IPS-18a (cell line): ENCODE results near the gene SUPT4H1.

Experiments
- H3K27ac ChIP-seq: one replicate; pipeline ENCODE4 v1.5.1; 2013; ENCODE audit warnings: low read length
- H3K27me3 ChIP-seq: one replicate; pipeline ENCODE4 v1.6.1; 2013; ENCODE audit warnings: mild to moderate bottlenecking, low read length; ENCODE audit not compliant: control insufficient read depth, insufficient read depth
- H3K36me3 ChIP-seq: one replicate; pipeline ENCODE4 v1.6.1; 2013; ENCODE audit warnings: low read depth, low read length; ENCODE audit not compliant: control insufficient read depth
- H3K4me1 ChIP-seq: one replicate; pipeline ENCODE4 v1.6.1; 2013; ENCODE audit warnings: low read depth, low read length; ENCODE audit not compliant: control insufficient read depth
- H3K4me3 ChIP-seq: one replicate; pipeline ENCODE4 v1.5.1; 2013; ENCODE audit warnings: low read length
- H3K9ac ChIP-seq: one replicate; pipeline ENCODE4 v1.6.1; 2013; ENCODE audit warnings: mild to moderate bottlenecking, low read length, moderate library complexity
- H3K9me3 ChIP-seq: one replicate; pipeline ENCODE4 v1.6.1; 2013; ENCODE audit warnings: low read depth, low read length; ENCODE audit not compliant: control insufficient read depth

The SUPT4H1 gene

GRCh38 chr17:58358408-58359172 lies 6.6 kb upstream of the SUPT4H1 start:
- H3K9me3 ChIP-seq: no peaks in the 10 kb centered on the region
- H3K4me3 ChIP-seq: no peak overlapping the region
- no peak overlapping the region for H3K9ac ChIP-seq
- H3K27me3 ChIP-seq: no peaks in the 10 kb centered on the region
- H3K27ac ChIP-seq: no peak overlapping the region
- H3K36me3 ChIP-seq: no peaks in the 10 kb centered on the region
- peaks cover 2% of the 10 kb centered on the region for H3K4me1 ChIP-seq

DNA sequence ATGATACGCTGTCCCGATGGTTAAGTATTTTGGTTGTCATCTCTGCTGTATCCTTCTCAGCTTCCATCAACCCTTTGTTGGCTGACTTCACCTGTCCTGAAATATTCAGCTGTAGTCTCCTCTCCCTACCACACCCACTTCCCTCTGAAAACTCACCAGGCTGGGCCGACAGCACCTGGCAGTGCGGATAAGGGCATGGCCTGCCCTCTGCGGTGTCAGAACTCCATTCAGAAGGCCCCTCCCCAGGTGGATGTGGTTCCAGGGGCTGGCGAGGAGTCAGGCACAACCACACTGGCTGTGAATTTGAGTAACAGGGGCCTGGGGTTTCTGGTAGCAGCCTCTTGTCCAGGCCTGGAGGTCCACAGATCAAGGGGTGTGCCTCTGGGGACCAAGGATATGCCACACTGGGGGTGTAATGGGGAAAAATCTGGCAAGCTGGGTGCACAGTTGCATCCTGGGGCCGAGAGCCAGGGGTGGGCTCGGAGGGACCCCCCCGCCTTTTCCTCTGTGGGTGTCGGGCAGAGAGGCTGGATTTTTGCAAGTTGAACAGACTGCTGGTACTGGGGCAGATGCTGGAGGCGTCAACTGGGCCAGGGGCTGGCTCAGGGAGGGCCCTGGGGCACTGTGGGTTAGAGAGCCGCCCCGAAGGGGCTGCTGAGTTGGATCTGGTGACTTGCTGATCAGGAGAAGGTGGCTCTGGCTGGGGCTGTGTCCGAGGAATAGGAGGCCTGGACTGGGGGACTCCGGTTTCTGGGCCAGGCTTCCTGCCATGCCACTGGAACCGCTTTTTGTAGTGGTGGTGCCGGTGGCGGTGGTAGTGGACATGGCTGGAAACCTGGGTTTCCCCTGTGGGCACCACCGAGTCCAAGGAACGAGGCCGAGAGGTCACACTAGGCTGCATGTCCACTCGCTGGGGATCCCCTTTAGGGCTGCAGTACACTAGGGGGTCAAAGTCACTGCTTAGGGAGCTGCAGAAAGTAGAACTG lies 5.6 kb upstream of the SUPT4H1 start:
- Histone ChIP-seq H3K9ac (no peak overlapping the region), H3K4me1 (peaks cover 12% of the 10 kb centered on the region), H3K4me3 (no peak overlapping the region), H3K27ac (no peak overlapping the region), H3K36me3 (no peaks in the 10 kb centered on the region), H3K9me3 (no peaks in the 10 kb centered on the region), H3K27me3 (no peaks in the 10 kb centered on the region)

DNA sequence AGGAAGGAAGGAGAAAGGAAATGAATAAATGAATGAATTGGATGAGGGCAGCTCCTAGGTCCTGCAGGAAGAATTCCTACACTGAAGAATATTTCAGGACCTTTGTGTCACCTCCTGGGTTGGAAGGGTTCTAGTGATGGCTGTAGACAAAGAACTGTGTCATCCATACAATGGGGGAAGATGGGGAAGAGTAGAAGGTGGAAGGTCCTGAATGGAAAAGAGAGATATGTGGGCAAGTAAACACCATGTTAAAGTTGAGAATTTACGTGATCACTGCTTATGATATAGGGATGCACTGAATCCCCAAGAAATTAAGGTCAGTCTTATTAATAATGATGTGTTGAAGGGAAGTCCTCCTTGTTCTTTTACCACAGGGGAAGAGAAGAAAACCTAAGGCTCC lies 4.2 kb upstream of the SUPT4H1 start:
- Histone ChIP-seq H3K4me3 (no peak overlapping the region), H3K4me1 (peaks cover 12% of the 10 kb centered on the region), H3K27ac (no peak overlapping the region), H3K9ac (no peak overlapping the region), H3K36me3 (no peaks in the 10 kb centered on the region), H3K9me3 (no peaks in the 10 kb centered on the region), H3K27me3 (no peaks in the 10 kb centered on the region)

DNA sequence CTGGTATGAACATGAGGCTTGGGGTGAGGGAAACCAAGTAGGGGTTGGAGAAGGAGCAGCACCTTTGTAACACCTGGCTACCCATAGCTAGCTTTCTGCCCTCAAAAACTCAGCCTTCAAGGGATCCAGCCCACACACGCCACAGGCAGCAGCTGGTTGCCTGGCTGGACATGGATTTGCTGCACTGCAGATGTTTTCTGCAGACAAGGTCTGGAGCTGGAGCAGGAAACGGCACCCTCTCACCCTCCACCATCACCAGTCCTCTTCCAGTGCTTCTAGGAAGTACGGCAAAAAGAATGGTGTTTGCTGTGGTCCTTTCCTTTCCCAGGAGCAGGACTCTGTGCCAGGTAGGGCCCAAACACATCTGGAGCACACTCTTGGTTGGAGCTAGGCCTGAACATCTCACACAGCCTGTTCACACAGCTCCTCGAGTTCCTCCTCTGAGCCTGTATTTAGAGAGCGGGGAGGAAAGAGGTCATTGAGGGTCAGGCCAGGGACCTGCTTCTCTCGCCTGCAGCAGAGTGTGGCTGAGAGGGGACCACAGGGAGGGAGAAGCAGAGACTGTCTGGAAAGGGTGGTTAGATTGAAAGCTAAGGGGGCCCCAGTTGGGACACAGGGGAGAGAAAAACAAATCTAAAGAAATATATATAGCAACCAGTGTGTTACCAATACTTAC lies 2.7 kb upstream of the SUPT4H1 start:
- Histone ChIP-seq H3K27ac (no peak overlapping the region), H3K4me3 (no peak overlapping the region), H3K36me3 (peaks cover 3% of the 10 kb centered on the region), H3K9ac (no peak overlapping the region), H3K9me3 (no peaks in the 10 kb centered on the region), H3K27me3 (no peaks in the 10 kb centered on the region), H3K4me1 (peaks cover 12% of the 10 kb centered on the region)

DNA sequence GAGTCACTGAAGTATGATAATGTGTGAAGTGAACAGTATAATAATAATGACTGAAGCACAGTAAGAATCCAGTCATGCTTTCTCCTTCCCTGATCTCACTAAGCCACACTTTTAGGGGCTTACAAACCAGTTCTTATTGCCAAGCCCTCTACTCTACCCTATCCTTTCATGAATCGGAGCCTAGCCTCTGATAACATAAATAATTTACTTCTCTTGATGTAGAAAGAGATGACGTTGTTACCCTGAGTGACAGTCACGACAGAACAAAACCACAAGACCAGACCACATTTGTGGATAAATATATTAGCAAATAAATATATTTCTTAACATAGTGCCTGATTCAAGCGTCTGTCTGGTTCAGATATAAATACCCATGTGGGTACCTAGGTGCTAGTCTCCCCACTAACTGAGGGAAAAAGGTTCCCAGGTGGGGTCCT lies 1.4 kb upstream of the SUPT4H1 start:
- Histone ChIP-seq H3K27me3 (no peaks in the 10 kb centered on the region), H3K9ac (no peak overlapping the region), H3K4me1 (peaks cover 12% of the 10 kb centered on the region), H3K27ac (no peak overlapping the region), H3K36me3 (peaks cover 15% of the 10 kb centered on the region), H3K9me3 (no peaks in the 10 kb centered on the region), H3K4me3 (peak overlapping the region; percentile 99)

- peaks cover 21% of the 10 kb centered on the region for H3K36me3 ChIP-seq
- no peaks in the 10 kb centered on the region for H3K9me3 ChIP-seq
- H3K27me3 ChIP-seq: no peaks in the 10 kb centered on the region
- peaks cover 12% of the 10 kb centered on the region for H3K4me1 ChIP-seq
- H3K9ac ChIP-seq: peak overlapping the region; percentile 95
- peak overlapping the region; percentile 99 for H3K4me3 ChIP-seq
- peak overlapping the region; percentile 12 for H3K27ac ChIP-seq
Measured at GRCh38 chr17:58352596-58353388, 791 bp upstream of the SUPT4H1 start.

DNA sequence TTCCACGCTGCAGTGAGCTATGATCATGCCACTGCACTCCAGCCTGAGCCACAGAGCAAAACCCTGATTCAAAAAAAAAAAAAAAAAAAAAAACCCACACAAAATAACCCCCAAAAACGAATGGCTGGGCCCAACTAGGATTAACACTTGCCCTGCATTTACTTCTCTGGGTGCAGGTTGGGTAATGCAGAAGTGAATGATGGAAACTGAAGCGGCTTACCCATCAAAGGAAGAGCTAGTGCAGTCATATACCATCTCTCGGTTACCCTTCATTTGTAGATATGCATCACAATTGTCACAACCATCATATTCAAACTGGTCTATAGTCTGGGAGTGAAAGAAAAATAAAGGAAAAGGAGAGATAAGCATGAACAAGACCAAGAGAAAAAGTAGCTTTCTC lies 819 bp downstream of the SUPT4H1 start:
- Histone ChIP-seq H3K9me3 (no peaks in the 10 kb centered on the region), H3K9ac (peak overlapping the region; percentile 95), H3K36me3 (peaks cover 38% of the 10 kb centered on the region), H3K27ac (no peak overlapping the region), H3K27me3 (no peaks in the 10 kb centered on the region), H3K4me3 (peak overlapping the region; percentile 99), H3K4me1 (peaks cover 12% of the 10 kb centered on the region)

DNA sequence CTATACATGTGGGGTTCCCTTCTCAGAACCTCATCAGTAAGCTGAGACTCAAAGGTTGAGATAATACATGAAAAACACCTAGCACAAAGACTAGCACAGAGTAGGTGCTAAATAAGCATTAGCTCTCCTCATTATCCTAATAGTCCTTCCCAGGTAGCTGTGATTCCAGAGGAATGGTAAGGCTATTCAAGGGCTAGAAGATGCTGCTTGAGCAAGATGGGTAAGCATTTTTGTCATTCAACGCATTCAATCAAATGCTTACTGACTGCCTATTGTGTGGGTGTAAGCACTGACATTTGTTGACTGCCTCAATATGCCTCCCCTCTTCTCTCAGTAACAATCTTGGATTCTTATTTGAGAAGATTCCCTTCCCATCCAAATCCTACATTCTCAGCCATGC lies 4.0 kb downstream of the SUPT4H1 start:
- Histone ChIP-seq H3K36me3 (peaks cover 58% of the 10 kb centered on the region), H3K4me3 (no peak overlapping the region), H3K27me3 (no peaks in the 10 kb centered on the region), H3K4me1 (peaks cover 4% of the 10 kb centered on the region), H3K27ac (no peak overlapping the region), H3K9ac (no peak overlapping the region), H3K9me3 (no peaks in the 10 kb centered on the region)

- peaks cover 58% of the 10 kb centered on the region for H3K36me3 ChIP-seq
- H3K4me3 ChIP-seq: no peak overlapping the region
- H3K4me1 ChIP-seq: no peaks in the 10 kb centered on the region
- no peak overlapping the region for H3K27ac ChIP-seq
- H3K9ac ChIP-seq: no peak overlapping the region
- no peaks in the 10 kb centered on the region for H3K27me3 ChIP-seq
- no peaks in the 10 kb centered on the region for H3K9me3 ChIP-seq
Measured at GRCh38 chr17:58345500-58345899, 6.5 kb downstream of the SUPT4H1 start.

GRCh38 chr17:58344791-58345157 lies 7.2 kb downstream of the SUPT4H1 start:
- Histone ChIP-seq H3K4me3 (no peak overlapping the region), H3K9ac (no peak overlapping the region), H3K4me1 (no peaks in the 10 kb centered on the region), H3K36me3 (peaks cover 57% of the 10 kb centered on the region), H3K27me3 (no peaks in the 10 kb centered on the region), H3K9me3 (no peaks in the 10 kb centered on the region), H3K27ac (no peak overlapping the region)
